Activated CD4-positive, CD25-positive, alpha-beta regulatory T cell (primary cell): ENCODE results near the gene VPS39.

Source experiments
- DNase-seq, 4 experiments: peaks; one replicate each; lab custom pipeline; 2025; lab: John Stamatoyannopoulos, UW

Gene VPS39

DNA sequence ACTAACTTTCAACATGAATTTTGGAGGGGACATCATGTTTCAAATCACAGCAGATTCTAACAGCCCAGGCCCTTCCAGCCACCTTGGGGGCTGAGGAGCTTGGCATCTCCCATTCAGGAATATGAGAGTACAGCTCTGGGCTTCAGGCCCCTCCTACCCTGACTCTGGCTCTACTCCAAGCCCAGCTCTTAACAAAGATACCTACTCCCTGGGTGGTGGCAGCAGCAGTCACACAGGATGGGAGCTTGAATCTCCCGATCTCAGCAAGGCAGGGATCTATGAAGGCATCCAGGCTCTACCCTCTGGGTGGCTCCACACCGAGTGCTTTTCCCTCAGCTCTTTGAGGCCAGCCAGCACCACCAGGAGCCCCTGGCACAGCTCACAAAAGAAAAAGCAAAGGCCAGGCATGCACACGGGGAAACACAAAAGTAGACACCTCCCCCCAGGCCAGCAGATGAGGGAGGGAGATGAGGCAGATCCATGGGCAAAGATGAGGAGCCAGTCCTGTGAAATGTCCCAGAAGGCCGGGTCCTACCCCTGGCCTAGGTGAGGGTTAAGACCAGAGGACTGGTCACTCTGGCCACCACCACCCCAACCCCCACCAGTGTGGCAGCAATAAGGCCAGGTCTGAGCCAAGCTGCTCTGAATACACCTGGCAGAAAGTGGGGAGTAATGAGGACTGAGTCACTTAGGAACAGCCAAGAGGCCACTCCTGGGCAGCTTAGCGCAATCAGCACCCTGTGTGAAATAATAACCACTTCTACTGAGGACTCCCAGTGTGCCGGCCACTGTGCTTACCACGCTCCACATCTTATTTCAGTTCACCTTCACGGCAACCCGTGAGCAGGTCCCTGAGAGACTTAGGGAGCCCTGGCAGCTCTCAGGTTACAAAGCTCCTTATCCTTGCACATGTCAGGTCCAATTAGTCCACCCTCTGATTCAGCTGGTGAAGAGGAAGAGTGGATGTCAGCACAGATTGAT lies 76.0 kb downstream of the VPS39 start:
- no peak for DNase-seq

GRCh38 chr15:42131006-42131405 lies 77.1 kb downstream of the VPS39 start:
- no peak for DNase-seq

DNA sequence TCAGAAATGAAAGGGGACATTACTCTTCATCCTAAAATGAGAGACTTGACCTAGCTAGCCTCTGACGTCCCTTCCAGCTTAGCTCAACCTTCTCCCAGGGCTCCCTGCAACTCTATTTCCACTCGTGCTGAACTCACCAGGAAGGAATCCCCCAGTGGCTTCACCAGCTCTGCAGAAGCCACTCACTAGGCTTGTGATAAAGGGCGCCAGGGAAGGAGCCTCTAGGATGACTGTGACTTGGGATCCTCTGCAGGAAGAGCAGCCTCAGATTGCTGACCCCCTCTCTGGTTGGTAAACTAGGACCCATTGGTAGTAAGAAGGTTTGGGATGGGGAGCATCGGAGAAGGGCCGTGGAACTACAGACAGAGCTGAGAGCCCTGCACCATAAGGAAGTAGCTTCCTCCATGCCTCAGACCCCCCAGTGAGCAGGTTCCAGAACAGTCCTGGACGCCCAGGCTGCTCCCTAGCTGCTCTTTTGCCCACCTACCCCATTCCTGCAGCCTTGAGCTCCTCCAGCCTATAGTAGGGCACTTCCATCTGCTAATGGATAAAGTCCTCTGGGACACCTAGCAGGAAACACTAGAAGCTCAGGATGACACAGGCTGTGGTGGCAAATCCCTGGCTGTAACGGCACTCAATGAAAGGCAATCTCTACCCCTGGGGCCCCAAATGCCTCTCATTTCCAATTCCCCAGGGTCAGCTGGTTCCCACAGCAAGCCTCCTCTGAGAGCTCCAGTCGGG lies 77.7 kb downstream of the VPS39 start:
- no peak for DNase-seq

GRCh38 chr15:42129364-42129763 lies 78.7 kb downstream of the VPS39 start:
- no peak for DNase-seq

- DNase-seq, result no peak
Observed at GRCh38 chr15:42128476-42128875, 79.6 kb downstream of the VPS39 start.

GRCh38 chr15:42123546-42123945 lies 84.6 kb downstream of the VPS39 start:
- DNase-seq, result no peak

DNA sequence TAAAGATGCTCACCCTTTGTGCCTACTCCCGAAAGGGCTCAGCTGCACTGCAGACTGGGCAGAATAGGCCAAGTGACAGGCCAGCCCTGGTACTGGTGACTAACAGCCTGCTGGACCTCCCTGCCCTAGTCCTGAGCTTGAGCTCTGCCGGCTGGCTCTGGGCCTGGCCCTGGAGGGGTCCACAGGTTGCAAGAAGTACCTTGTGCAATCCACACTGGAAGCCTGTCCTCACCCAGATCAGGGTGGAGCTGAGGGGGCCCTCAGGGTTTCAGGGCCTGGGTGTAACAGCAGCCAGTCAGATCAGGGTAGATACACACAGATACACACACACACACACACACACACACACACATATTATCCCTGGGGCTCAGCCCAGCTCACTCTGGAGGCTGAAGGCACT lies 86.4 kb downstream of the VPS39 start:
- DNase-seq, result no peak

GRCh38 chr15:42121021-42121420 lies 87.1 kb downstream of the VPS39 start:
- DNase-seq, result no peak

GRCh38 chr15:42120285-42120684 lies 87.8 kb downstream of the VPS39 start:
- no peak for DNase-seq

- no peak for DNase-seq
Observed at GRCh38 chr15:42119446-42119760, 88.7 kb downstream of the VPS39 start.

GRCh38 chr15:42118650-42119445 lies 89.3 kb downstream of the VPS39 start:
- DNase-seq, result no peak

- no peak for DNase-seq
Observed at GRCh38 chr15:42111924-42112323, 96.2 kb downstream of the VPS39 start.

- DNase-seq, result no peak
Observed at GRCh38 chr15:42110367-42110766, 97.7 kb downstream of the VPS39 start.

- DNase-seq, result no peak
Observed at GRCh38 chr15:42108806-42109205, 99.3 kb downstream of the VPS39 start.
